NCI-H1048 (cell line): ENCODE measurements around the gene UTF1.
"Not testable (repeated sequence)": the region's sequence is repeated elsewhere in the genome, so short reads cannot be mapped to it uniquely, and the experiment has no call there.

Experiments used
- DNase-seq: peaks from one replicate; lab custom pipeline; 2025; lab: John Stamatoyannopoulos, UW

UTF1 gene

DNA sequence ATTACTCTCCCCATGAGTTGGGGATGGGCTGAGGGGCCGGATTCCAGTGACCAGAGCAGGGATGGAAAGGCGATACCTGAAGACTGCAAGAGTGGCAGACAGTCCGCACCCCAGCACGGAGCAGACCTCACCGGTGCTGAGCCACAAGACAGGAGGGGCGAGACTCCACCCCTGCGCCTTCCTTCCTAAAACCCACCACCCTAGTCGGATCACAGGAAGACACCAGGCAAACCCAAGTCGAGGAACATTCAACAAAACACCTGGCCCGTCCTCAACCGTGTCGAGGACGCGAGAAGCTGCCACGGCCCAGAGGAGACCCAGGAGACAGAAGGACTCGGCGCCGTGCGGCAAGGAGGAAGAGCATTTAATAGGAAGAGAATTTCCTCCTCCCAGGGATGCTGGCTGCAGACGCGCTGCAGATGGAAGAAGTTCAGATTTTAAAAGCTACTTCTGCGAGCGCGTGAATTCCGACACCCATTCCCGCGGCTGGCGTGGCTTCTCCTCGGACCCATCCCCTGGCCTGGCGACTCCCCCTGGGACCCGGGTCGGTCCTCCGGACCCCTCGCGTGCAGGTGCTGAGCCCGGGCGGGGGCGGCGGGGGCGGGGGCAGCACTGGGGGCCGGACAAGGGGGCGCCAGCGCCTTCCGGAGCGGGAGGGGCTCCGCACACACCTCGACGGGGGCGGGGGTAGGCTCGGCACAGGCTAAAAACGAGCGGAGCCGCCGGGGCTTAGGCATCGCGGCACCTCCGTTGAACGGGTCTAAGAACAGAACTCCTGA, 563 bp upstream of the UTF1 start:
- no peak for DNase-seq

- no peak for DNase-seq
Observed at GRCh38 chr10:133230387-133231195, 574 bp downstream of the UTF1 start.

GRCh38 chr10:133231244-133231945, 1.4 kb downstream of the UTF1 start:
- DNase-seq = no peak

GRCh38 chr10:133231946-133232574, 2.0 kb downstream of the UTF1 start:
- DNase-seq = no peak

- DNase-seq = not testable (repeated sequence)
Observed at GRCh38 chr10:133234796-133235195, 4.8 kb downstream of the UTF1 start.

GRCh38 chr10:133235265-133235855, 5.3 kb downstream of the UTF1 start:
- DNase-seq = no peak

DNA sequence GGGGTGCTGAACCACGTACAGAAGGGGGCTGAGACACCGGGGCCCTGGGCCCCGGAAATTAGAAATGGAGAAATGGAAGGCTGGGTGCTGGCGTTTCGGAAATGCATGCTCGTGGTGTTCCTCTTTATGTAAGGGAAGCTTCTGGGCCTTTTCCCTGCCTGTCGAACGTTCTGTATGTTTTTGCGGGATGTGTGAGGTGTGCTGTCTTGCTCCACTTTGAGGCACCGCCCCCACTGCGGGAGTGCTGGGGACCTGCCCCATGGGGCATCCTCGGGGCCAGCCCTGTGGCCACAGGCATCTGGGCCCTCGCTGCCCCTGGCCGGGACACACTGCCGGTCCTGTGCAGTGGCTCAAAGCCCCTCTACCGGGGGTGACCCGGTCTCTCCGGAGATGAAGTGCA, 5.9 kb downstream of the UTF1 start:
- DNase-seq = no peak

- no peak for DNase-seq
Observed at GRCh38 chr10:133236401-133237240, 6.6 kb downstream of the UTF1 start.

DNA sequence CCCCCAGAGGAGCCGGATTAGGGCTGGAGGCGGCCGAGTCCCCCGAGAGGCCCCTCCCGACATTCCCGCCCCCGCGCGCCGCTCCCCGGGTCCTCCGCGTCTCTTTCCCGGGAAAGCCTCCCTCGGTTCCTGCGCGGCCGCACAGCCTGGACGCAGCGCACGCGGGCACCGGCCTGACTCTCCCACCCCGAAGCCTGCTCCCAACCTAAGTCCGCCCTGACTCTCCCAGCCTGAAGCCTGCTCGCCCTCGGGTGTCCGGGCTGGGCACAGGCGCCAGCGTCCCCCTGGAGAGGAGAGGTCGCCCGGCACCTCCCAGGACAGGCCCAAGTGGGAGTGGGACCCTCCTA, 7.2 kb downstream of the UTF1 start:
- DNase-seq = no peak

DNA sequence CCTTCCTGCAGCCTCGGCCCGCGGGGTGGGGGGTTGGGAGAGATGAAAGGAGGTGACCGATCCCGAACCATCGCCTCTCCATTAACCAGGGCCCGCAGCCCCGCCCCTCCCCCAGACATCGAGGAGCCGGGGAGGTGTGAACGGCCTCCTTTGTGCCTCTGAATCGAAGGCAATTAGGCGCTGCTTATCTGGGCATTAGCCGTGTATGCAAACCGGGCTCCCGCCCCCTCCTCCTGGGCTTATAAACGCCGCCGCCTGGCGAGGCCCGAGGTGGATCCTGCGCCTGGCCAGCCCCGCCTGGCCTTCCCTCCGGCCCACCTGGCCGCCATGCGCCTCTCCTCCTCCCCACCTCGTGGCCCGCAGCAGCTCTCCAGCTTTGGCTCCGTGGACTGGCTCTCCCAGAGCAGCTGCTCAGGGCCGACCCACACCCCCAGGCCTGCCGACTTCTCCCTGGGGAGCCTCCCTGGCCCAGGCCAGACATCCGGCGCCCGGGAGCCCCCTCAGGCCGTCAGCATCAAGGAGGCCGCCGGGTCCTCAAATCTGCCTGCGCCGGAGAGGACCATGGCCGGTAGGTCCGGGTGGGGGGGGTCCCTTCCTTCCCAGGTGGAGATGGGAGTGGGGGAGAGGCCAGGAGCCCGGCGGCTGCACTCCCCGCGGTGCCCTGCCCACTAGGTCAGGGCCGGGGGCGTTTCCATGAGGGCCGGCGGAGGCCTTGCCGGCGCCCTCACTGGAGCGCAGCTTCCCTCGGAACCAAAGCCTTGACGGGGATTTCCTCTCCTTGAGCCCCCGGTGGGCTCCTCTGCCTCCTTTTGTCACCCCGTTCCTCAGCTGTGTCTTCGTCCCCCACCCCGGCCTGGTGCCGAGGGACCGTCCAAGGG, 7.8 kb downstream of the UTF1 start, which contains the start of gene VENTX:
Gene VENTX, plus strand, starts transcription at position 268 of the 878 bp plus-strand sequence. Its CDS starts 60 bp downstream, at position 328.
- peak; percentile 16 for DNase-seq

- no peak for DNase-seq
Observed at GRCh38 chr10:133238466-133238804, 8.4 kb downstream of the UTF1 start.

DNA sequence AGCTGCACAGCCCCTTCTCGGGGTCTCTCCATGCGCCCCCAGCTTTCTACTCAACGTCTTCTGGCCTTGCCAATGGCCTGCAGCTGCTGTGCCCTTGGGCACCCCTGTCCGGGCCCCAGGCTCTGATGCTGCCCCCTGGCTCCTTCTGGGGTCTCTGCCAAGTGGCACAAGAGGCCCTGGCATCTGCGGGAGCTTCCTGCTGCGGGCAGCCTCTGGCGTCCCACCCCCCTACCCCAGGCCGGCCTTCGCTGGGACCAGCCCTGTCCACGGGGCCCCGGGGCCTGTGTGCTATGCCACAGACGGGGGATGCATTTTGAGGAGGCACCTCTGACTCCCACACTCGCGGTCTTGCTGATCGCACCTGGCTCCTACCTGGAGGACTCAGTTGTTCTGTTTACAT, 10.0 kb downstream of the UTF1 start:
- no peak for DNase-seq

DNA sequence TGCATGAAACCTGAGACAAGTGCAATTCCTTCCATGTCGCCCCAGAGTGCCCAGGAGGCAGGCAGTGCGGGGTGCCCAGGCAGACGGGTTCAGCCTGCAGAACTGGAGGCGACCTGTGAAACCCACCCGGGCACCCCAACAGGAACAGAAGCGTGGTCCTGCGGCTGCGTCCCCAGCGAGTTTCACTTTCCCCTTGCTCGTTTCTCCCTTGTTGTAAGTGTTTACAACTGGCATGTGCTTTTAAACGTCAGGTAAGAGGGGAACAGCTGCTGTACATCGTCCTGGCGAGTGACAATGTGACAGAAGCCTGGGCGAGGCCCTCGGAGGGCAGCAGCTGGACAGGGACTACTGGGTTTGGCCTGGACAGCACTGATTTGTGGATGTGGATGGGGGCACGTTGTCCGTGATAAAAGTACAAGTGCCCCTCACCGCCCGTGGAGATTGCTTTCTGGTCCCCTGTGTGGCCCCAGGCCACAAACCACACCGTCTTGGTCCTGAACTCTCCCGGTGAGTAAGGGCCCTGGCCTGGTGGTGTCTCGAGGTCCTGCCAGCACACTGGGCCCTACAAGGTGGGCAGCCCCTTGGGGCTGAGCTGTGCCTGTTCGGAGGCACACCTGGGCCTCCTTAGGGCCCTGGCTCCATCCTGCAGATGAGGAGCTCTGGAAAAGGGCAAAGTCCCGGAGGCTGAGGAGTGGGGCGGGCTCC, 11.6 kb downstream of the UTF1 start:
- DNase-seq = no peak

GRCh38 chr10:133242611-133243356, 12.8 kb downstream of the UTF1 start:
- no peak for DNase-seq

- no peak for DNase-seq
Observed at GRCh38 chr10:133243593-133243992, 13.6 kb downstream of the UTF1 start.

GRCh38 chr10:133245439-133246235, 15.6 kb downstream of the UTF1 start:
- DNase-seq = no peak

DNA sequence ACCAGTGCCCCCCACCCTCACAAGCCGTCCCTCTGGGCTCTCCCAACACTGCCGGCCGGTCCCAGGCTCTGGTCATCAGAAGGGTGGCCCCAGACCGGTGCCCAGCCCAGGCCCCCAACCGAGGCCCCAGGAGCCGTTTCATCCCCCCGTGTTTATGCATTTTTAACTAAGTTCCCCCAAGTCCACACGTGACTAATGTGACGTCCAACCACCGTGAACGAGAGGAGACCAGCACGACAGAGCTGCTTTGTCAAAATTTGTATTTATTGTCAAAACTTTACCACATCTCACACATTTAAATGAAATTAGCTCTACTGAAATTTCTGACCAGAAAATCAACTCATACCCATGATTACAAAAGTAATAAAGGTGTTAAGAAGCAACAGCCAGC, 16.2 kb downstream of the UTF1 start:
- no peak for DNase-seq
